ENCODE data around the gene MAT1A.
"Not testable (repeated sequence)": the region's sequence is repeated elsewhere in the genome, so short reads cannot be mapped to it uniquely, and the experiment has no call there.

Gene MAT1A

DNA sequence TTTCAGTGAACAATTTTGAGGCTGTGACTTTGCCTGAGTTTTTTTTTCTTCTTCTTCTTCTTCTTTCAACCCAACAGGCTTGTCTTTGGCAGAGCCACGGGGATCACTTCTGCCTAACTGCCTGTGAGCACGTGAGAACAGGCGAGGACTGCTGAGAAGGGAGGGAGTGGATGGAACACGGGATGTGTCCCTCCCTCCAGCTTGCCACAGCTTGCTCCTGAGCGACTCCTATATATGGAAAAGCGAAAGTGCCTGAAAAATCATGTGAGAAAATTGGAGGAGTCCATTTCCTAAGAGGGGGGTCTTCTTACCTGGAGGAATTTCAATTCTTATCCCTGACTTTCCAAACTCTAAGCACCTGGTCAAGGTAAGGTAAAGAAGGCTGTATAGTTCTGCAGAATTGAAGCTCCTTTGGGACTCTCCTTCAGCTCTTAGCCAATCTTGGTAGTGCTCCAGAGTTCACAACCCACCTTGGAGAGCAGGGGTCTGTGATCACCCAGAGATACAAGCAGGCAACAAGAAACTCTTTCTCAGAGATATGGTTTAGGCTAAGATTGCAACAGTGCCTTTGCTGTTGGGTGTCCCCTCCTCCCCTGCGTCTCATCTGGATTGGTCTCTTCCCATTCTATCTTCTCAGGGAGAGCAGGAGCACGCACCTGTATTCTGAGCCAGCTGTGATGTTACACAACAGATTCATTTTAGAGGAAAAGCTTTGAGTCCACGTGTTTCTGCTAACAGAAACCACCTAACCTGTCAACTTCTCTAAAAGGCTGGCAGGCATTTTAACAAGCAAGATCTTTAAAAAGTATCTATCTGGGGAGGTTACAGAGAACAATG is at the start of gene MAT1A:
TSS of gene MAT1A (minus strand) at position 208 of the 837 bp plus-strand sequence. CDS start 235 bp downstream, outside the sequence.
- DNase-seq = no peak

DNA sequence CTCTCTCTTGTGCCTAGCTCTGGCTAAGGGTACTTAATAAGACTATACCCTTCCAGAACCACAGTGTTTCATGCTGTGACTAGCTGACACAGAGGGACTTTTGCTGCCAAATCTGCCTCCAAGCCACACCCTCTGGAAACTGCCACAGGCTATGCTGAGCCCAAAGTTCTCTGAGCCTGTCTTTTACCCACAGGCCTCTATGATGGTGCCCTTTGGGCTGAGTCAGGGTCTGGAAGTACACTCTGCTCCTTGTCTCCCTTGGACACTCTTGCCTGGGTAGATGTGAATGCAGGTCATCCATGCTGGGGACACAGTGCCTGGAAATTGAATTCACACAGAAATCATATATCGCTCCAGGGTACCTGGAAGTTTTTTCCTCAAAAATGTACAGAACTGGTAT is 44.5 kb upstream of the MAT1A start:
- no peak for DNase-seq

DNA sequence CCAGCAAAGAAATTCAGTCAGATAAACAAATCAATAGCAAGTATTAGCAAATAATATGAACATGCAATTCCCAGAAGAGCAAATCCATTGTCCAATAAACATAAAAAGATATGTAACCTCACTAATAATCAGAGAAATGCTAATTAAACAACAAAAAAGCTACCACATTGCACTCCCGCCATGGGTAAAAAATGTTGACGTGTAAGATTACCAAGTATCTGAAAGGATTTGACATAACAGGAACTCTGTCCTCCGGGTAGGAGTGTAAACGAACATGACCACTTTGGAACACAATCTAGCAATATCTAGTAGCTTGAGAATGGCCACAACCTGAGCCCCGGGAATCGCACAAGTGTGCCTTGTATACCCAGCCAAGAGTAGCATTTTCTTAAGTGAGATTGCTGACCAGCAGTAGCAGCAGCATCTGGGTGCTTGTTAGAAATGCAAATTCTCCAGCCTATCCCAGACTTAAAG is 35.5 kb upstream of the MAT1A start:
- DNase-seq = no peak

DNA sequence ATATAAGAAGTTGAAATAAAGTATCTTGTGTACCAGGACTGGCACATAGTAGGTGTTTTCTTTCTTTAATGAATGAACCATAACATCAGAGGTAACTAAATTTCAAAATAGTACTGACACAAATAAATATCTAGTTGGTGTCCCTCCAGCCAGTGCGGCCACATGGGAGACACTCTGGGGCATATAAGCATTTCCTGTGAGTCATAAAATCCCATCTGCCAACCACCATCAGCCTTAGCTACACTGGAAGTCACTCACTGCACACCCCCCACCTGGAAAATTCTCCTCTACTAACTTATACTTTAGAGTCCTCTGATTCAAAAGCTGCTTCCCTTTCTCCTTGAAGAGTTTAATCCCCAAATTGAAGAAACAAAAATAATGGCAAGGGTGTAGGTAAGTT is 34.6 kb upstream of the MAT1A start:
- no peak for DNase-seq

DNA sequence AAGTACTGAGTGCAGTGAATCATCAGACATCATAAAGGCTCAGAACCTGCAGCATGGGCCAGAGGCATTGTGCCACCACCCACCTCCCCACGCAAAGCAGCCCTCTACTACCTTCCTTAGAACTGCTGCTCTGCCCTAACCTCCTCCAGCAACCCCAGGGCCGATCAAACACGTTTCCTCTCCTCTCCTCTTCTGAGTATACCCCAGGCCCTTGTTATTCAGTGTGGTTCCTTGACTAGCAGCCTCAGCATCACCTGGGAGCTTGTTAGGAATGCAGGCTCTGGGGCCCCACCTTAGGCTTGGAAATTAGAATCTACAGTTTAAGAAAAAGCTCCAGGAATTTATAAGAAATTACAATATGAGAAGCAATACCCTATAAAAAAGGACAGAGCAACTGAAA is 33.9 kb upstream of the MAT1A start:
- DNase-seq = no peak

DNA sequence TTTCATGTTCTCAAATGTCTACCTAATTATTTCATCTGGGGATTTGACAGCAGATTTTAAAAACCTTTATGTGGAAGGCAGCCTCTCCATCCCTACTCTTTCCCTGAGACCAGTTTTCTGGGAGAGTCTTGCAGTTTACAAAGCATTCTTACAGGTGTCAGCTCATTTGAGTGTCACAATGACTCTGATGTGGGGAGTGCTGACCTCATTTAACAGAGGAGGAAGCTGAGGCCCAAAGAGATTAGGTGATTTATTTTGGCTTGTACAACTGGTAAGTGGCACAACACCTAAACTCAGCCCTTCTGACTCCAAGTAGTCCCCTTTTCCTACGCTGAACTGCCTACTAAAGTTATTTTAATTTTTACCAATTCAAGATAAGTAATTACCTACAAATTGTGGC is 33.3 kb upstream of the MAT1A start:
- DNase-seq = no peak

DNA sequence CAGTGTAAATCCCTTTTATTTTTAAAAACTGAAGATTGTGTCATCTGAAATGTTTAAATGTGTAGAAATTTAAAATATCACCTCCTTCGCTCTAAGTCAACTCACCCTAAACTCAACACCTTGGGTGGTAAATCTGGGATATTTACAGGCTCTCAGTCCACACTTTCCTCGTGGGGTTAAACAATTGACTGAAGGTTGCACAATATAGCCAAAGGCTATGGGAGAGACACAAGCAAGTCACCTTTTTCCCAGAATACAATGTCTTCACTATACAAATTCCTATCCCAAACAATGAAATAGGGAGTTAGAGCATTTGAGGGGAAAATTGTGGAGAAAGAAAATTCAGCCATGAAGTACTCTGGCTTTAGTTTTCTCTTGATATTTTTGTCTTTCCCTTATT is 32.7 kb upstream of the MAT1A start:
- DNase-seq = no peak

DNA sequence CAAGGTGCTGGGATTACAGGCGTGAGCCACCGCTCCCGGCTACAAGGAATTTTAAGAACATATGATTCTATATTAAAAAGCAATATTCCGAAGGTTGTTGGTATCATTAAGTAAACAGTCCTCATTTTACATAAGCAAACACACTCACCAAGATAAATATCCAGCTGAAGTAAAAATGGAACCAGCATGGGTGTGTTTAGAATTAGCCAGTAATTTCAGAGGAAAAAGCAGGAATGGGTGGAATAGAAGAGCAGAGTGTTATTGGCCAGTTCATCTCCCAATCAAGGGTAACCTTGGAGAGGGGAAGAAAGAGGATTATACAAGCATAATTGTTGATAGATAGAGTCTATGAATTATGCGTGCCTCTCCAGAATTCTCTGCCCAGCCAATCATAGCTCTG is 31.7 kb upstream of the MAT1A start:
- DNase-seq = no peak

DNA sequence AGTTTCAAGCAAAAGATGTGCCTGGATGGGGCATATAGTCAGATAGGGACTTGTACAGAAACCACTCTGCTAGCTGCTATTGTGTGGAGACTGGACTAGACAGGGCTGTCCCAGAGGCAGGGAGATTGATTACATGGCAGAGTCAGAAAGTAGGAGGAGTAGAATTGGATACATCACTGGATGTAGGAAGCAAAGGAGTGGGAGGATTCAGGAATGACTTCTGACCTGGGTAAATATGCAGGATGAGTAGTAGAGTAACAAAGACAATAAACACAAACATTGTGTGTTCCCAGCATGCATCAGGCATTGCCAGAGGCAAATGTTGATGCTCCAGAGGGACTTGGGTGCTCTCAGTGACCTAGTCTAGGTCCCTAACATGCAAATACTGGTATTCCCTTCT is 30.9 kb upstream of the MAT1A start:
- no peak for DNase-seq

DNA sequence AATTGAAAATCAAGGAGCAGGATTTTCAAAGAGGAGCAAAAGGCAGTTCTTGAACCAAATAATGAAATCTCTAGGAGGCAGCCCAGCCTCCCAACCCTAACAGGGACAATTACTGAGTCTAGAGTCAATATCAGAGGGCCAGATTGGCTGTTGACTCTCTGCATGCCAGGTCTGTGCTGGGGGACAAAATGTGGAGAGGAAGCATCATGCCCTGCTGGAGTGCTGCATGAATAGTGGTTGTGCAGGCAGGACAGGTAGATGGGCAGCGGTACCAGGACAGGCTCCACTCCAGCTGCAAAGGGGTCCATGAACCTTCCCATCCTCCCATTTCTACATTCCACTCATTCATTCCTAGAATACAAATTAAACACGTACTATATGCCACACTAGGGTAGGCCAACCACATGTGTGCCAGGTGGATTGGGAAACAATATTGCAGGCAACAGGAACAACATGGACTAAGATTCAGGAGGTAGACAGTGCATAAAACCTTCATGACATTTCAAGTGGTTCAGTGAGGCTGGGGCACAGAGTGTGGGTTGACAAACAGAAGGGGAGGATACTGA is 30.4 kb upstream of the MAT1A start:
- DNase-seq = no peak

DNA sequence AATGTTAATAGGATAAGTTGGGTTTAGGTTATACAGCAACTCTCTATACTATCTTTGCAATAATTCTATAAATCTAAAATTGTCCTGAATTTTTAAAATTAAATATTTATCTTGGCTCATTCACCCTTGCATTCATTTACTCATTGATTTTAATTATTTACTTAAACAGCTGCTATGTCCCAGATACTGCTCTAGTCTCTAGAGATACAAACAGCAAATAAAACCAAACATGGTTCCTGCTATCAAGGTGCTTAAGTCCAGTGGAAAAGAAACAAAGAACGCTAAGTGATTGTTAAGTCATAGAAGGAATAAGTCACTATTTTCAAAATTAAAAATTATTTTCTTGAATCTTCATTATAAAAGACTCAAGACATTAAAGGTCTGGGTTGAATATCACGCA is 29.9 kb upstream of the MAT1A start:
- no peak for DNase-seq

DNA sequence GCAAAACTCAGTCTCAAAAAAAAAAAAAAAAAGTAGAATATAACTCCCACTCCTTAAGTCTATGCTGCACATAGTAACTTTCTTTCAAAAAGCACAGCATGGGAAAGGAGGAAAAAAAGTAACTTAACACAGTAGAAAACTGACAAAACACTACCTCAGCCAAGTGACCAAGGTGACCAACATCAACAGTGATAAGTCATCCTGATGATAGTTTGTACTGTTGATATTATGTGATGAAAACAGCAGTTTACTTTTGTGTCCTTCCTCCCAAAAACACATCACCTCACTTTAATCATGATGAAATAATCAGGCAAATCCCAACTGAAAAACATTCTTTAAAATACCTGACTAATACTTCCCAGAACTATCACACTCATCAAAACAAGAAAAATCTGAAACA is 29.3 kb upstream of the MAT1A start:
- DNase-seq = no peak

DNA sequence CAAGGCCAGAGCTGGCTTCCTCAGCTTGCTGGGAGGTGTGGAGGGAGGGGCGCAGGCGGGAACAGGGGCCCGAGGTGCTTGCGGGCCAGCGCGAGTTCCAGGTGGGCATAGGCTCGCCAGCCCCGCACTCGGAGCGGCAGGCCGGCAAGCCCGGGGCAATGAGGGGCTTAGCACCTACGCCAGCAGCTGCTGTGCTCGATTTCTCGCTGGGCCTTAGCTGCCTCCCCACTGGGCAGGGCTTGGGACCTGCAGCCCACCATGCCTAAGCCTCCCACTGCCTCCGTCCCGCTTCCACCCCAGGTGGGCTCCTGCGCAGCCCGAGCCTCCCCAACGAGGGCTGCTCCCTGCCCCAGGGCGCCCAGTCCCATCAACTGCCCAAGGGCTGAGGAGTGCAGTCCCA is 25.9 kb upstream of the MAT1A start:
- no peak for DNase-seq

DNA sequence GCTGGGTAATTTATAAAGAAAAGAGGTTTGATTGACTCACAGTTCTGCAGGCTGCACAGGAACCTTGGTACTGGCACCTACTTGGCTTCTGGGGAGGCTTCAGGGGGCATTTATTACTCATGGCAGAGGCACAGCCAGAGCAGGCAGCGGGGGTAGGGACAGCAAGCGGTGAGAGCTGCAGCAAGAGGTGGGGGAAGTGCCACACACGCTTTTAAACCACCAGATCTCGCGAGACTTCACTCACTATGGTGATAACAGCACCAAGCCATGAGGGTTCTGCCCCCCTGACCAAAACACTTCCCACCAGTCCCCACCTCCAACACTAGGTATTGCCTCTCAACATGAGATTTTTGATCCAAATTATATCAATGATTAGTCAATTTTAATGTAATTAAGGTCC is 24.1 kb upstream of the MAT1A start:
- DNase-seq = no peak

DNA sequence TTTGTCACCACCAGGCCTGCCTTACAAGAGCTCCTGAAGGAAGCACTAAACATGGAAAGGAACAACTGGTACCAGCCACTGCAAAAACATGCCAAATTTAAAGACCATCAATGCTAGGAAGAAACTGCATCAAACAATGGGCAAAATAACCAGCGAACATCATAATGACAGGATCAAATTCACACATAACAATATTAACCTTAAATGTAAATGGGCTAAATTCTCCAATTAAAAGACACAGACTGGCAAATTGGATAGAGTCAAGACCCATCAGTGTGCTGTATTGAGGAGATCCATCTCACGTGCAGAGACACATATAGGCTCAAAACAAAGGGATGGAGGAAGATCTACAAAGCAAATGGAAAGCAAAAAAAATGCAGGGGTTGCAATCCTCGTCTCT is 16.5 kb upstream of the MAT1A start:
- DNase-seq = not testable (repeated sequence)

DNA sequence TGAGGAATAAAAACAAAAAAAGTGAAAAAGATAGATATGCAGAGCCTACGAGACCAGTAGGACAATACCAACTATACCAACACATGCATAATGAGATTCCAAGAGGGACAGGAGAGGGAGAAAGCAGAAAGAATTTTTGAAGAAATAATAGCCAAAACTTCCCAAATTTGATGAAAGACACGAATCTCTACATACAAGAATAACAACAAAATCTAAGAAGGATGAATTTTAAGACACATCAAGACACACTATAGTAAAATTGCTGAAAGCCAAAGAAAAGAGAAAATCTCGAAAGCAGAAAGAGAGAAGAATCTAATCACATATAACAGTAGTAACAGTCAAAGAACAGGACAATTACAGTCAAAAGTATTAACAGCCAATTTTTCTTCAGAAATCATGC is 7.5 kb upstream of the MAT1A start:
- DNase-seq = no peak

DNA sequence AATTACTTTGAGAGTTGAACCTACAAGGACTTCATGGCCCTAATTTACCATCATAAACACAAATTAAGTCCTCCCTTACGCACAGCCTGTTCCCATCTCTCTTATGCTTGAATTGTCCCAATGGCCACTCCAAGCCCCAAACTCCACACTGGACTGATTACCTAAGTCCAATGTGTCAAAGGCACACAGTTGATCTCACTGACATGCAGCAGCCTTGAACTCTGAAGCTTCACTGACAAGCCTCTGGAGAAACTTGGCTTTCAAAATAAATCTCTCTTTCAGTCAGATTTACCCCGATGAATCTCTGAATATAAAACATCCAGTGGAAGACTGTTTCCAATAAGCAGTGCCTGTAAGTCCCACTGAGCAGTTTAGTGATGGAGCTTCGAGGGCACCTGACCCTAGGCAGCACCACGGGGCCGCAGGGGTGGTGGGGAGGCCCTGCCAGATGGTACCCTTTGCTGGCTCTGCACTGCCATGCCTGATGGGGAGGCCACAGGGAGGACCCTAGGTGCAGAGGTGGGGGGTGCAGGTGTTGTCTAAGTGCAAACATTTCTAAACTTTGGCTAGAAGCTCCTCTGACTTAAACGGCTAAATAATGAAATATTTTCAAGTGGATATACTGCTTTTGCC is 3.3 kb upstream of the MAT1A start:
- no peak for DNase-seq

DNA sequence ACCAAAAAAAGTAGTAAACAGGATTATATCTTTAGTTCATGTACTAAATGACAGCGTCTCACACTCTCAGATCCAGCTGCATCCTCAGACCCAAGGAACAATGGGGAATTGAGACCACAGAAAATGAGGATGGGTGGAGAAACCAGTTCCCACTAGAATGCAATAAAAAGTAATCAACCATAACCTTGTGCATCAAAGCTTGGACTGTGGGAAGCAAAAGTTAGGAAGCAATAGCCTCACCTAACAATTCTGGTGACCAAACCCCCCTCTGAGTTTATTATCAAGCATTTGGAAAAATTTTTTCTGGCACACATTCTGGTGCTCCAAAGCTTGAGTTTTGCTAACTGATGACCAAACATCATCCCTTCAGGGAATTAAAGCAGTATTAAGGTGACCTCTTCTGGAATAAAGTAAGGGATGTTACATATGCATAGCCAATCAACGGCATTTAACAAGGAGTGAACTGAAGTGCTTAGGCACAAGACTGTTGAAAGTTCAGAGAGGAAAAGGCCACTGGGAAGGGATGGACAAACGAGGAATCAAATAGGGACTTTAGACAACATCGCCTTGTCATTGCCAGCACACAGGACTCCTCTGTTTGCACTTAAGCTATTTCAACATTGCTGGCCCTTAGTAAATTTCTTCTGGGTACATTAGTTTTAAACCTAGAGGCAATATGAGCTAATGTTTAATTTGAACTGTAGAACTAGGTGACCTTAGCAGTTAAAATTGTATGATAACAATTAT is 1.2 kb upstream of the MAT1A start:
- DNase-seq = no peak

DNA sequence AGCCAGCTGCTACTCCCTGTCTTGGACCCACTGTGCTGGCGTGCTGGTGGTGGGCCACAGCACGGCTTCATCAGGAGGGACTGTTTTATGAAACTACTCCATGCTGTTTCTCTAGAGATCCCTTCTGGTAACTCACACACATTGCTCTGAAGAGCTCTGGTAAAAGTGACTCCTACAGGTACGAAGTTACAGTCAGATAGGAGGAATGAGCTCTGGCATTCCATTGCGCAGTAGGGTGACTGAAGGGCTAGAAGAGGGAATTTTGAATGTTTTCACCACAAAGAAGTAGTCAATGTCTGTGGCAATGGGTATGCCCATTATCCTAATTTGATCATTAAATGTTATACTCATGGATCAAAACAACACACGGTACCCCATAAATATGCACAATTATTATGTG is 609 bp downstream of the MAT1A start:
- no peak for DNase-seq

DNA sequence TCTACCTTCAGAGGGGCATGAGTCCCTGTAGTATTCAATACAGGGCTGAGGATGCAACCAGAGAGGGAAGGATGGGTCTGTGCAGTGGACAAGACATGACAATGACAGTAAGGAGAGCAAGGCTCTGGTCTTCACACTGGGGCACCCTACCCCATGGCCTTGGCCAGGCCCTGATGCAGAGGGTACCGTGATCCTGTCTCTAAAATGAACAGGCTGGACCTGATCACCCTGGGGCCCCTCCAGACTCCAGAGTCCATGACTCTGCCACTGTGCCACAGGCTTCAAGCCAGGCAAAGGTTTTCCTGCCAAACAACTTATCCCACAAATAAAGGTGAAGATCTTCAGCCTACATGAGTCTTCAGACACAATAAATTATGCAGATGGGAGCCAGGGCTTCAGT is 4.9 kb downstream of the MAT1A start:
- DNase-seq = no peak

DNA sequence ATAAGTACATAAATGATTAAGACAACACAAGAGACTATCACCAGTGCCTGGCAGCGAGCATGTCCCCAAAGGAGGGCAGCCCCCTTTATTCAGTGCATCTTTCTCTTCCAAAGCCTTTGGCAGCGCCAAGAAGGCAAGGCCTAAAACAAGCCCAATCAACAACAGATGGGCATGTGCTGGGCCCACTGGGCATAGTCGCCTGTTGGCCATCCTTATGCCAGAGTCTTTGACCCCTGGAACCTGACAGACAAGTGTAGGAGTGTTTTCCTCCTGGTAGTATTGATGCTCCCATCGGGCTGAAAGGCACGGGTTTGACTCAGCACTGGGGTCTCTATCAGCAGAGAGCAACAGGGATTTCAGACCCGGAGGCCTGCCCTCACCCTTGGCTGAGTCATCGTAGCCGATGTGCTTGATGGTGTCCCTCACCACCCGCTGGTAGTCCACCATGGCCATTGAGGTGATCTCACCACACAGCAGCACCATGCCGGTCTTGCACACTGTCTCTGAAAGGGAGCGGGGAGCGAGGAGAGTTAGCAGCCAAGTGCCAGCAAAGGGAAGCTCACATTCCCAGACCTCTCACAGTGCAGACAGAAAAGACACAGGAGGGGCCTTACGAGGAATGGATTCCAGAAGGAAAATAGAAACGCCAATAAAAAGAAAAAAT is 5.8 kb downstream of the MAT1A start:
- no peak for DNase-seq

DNA sequence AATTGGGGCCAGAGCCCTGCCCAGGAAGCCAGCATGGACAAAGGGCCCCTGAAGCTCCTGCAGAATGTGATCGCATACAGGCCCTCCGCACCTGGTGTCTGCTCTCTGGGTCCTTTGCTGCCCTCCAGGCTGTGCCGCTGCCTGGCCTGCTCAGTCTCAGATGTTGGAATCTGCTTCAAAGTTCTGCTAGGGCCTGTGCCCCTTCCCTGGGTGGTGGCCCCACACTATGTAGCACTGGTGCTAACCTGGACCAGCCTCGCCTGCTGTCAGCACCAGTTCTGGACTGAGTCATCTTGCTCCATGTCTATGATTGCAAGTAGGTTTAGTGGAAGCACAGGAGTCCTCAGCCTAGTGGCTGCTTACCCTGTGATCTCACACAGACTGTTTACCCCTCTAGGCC is 6.3 kb downstream of the MAT1A start:
- DNase-seq = no peak

All from right forelimb (tissue), 1 donor.